H9 (cell line): Measurements from ENCODE around the gene ANO2. TPM values are rescaled to one million over a fixed set of nuclear protein-coding genes. Genes with fewer than 3 reads are reported as not detected.

Source experiments
- DNase-seq: peaks from one replicate; pipeline ENCODE4 v3.0.0-alpha.2; 2017
- H2AFZ ChIP-seq: one replicate; pipeline ENCODE4 v1.6.1; 2013; ENCODE audit warnings: mild to moderate bottlenecking, low read length, control low read depth, moderate library complexity
- H2AK5ac ChIP-seq: 2 replicates; pipeline ENCODE4 v1.6.1; 2013; ENCODE audit warnings: low read length, control low read depth, mixed read lengths; ENCODE audit not compliant: insufficient read length
- H2BK120ac ChIP-seq: one replicate; pipeline ENCODE4 v1.6.1; 2013; ENCODE audit warnings: low read depth, mild to moderate bottlenecking, low read length, control low read depth, inconsistent platforms; ENCODE audit not compliant: poor library complexity, severe bottlenecking
- H2BK12ac ChIP-seq: 2 replicates; pipeline ENCODE4 v1.6.1; 2013; ENCODE audit warnings: low read length, control low read depth, mixed read lengths, low read depth; ENCODE audit not compliant: insufficient read length
- H2BK15ac ChIP-seq: 2 replicates; pipeline ENCODE4 v1.6.1; 2013; ENCODE audit warnings: low read depth, low read length, control low read depth
- H2BK20ac ChIP-seq: one replicate; pipeline ENCODE4 v1.6.1; 2013; ENCODE audit warnings: low read depth, mild to moderate bottlenecking, low read length, control low read depth, inconsistent platforms; ENCODE audit not compliant: poor library complexity, severe bottlenecking
- H2BK5ac ChIP-seq: 2 replicates; pipeline ENCODE4 v1.6.1; 2013; ENCODE audit warnings: low read length, control low read depth, mixed read lengths; ENCODE audit not compliant: insufficient read length
- H3K14ac ChIP-seq: 2 replicates; pipeline ENCODE4 v1.6.1; 2013; ENCODE audit warnings: low read length, control low read depth; ENCODE audit not compliant: insufficient read depth
- H3K18ac ChIP-seq: 2 replicates; pipeline ENCODE4 v1.6.1; 2013; ENCODE audit warnings: low read depth, mild to moderate bottlenecking, mixed read lengths, low read length, control low read depth; ENCODE audit not compliant: insufficient read length
- H3K23ac ChIP-seq: 2 replicates; pipeline ENCODE4 v1.6.1; 2013; ENCODE audit warnings: low read length, control low read depth, mixed read lengths, low read depth; ENCODE audit not compliant: insufficient read length
- H3K23me2 ChIP-seq: 2 replicates; pipeline ENCODE4 v1.6.1; 2013; ENCODE audit warnings: low read depth, mild to moderate bottlenecking, mixed read lengths, low read length, control low read depth; ENCODE audit not compliant: insufficient read length, poor library complexity, severe bottlenecking
- H3K27ac ChIP-seq: 2 replicates; pipeline ENCODE4 v1.5.1; 2013; ENCODE audit warnings: low read length, control low read depth, mixed read lengths, low read depth; ENCODE audit not compliant: insufficient read length
- H3K27me3 ChIP-seq: 2 replicates; pipeline ENCODE4 v1.6.1; 2013; ENCODE audit warnings: low read length, control low read depth, inconsistent platforms; ENCODE audit not compliant: insufficient read depth
- H3K4ac ChIP-seq: 2 replicates; pipeline ENCODE4 v1.6.1; 2013; ENCODE audit warnings: low read depth, mild to moderate bottlenecking, control low read depth, inconsistent platforms, low read length, moderate library complexity
- H3K4me1 ChIP-seq: 2 replicates; pipeline ENCODE4 v1.6.1; 2013; ENCODE audit warnings: low read length, control low read depth, inconsistent platforms; ENCODE audit not compliant: insufficient read depth
- H3K4me2 ChIP-seq: 2 replicates; pipeline ENCODE4 v1.6.1; 2013; ENCODE audit warnings: low read length, control low read depth, mixed read lengths; ENCODE audit not compliant: insufficient read length, insufficient read depth
- H3K56ac ChIP-seq: 2 replicates; pipeline ENCODE4 v1.6.1; 2013; ENCODE audit warnings: low read depth, mild to moderate bottlenecking, mixed read lengths, low read length, control low read depth; ENCODE audit not compliant: insufficient read length
- H3K79me1 ChIP-seq: 2 replicates; pipeline ENCODE4 v1.6.1; 2013; ENCODE audit warnings: low read depth, mild to moderate bottlenecking, moderate library complexity, low read length, control low read depth, inconsistent platforms; ENCODE audit not compliant: insufficient read depth, poor library complexity, severe bottlenecking
- H3K79me2 ChIP-seq: 2 replicates; pipeline ENCODE4 v1.6.1; 2013; ENCODE audit warnings: low read length, control low read depth, inconsistent platforms; ENCODE audit not compliant: insufficient read depth
- H3K9ac ChIP-seq: 2 replicates; pipeline ENCODE4 v1.6.1; 2013; ENCODE audit warnings: low read length, control low read depth, mixed read lengths; ENCODE audit not compliant: insufficient read length; ENCODE audit errors: extremely low read depth
- H3K9me3 ChIP-seq: one replicate; pipeline ENCODE4 v1.6.1; 2013; ENCODE audit warnings: low read depth, low read length, inconsistent platforms; ENCODE audit not compliant: control insufficient read depth
- H3T11ph ChIP-seq: one replicate; pipeline ENCODE4 v1.6.1; 2013; ENCODE audit warnings: mild to moderate bottlenecking, low read length, control low read depth, inconsistent platforms
- H4K20me1 ChIP-seq: one replicate; pipeline ENCODE4 v1.6.1; 2013; ENCODE audit not compliant: control insufficient read depth, insufficient read length, insufficient read depth
- H4K5ac ChIP-seq: 2 replicates; pipeline ENCODE4 v1.6.1; 2013; ENCODE audit warnings: low read depth, mild to moderate bottlenecking, mixed read lengths, low read length, control low read depth; ENCODE audit not compliant: insufficient read length
- H4K8ac ChIP-seq: replicated peaks from 2 replicates; pipeline ENCODE4 v1.6.1; 2013; ENCODE audit warnings: low read length, control low read depth, mixed read lengths, low read depth; ENCODE audit not compliant: insufficient read length
- H4K91ac ChIP-seq: 2 replicates; pipeline ENCODE4 v1.6.1; 2013; ENCODE audit warnings: low read depth, mild to moderate bottlenecking, moderate library complexity, mixed read lengths, low read length, control low read depth; ENCODE audit not compliant: insufficient read length
- H3K27ac Mint-ChIP-seq, 3 experiments: 2 replicates in 2 of 3; 3 replicates in 1 of 3; pipeline ENCODE4 v1.8.0; 2020 to 2021; ENCODE audit warnings: mixed read lengths in 3 of 3, mild to moderate bottlenecking in 1 of 3, moderate library complexity in 1 of 3
- H3K27me3 Mint-ChIP-seq: 2 replicates; pipeline ENCODE4 v1.8.0; 2021; ENCODE audit warnings: low read depth, mild to moderate bottlenecking, moderate library complexity, mixed read lengths
- H3K36me3 Mint-ChIP-seq, 3 experiments: 2 replicates in 2 of 3; 3 replicates in 1 of 3; pipeline ENCODE4 v1.8.0; 2020 to 2021; ENCODE audit warnings: low read depth in 3 of 3, mixed read lengths in 3 of 3; ENCODE audit not compliant: insufficient read depth in 1 of 3
- H3K4me1 Mint-ChIP-seq, 2 experiments: 2 replicates each; pipeline ENCODE4 v1.8.0; 2020; ENCODE audit warnings: mixed read lengths in 2 of 2
- H3K4me3 Mint-ChIP-seq, 2 experiments: 2 replicates in 1 of 2; 3 replicates in 1 of 2; pipeline ENCODE4 v1.8.0; 2020 to 2021; ENCODE audit warnings: mild to moderate bottlenecking in 2 of 2, mixed read lengths in 2 of 2, moderate library complexity in 1 of 2
- H3K9me3 Mint-ChIP-seq, 2 experiments: 2 replicates in 1 of 2; 3 replicates in 1 of 2; pipeline ENCODE4 v1.8.0; 2020; ENCODE audit warnings: mild to moderate bottlenecking in 2 of 2, mixed read lengths in 2 of 2, moderate library complexity in 1 of 2
- CTCF ChIP-seq: fragments of 200-600 bp; sonication (generic); conservative IDR thresholded peaks from 3 replicates; pipeline ENCODE4 v1.8.0; 2021; ENCODE audit warnings: antibody characterized with exemption, mild to moderate bottlenecking
- WGBS: extraction: QIAGEN DNeasy Blood & Tissue Kit; methylation state at CpG from one replicate; pipeline ENCODE4 v1.1.7; 2013; ENCODE audit warnings: missing lambda C conversion rate, low lambda C conversion rate, mixed read lengths; ENCODE audit not compliant: insufficient read length; ENCODE audit errors: extremely low coverage; 5-methylcytosine and 5-hydroxymethylcytosine counted together
- total RNA-seq: library from RNA; stranded (reverse); gene quantifications from 2 replicates; pipeline ENCODE4 v1.2.1, GENCODE V29; 2021

Gene ANO2
- total RNA-seq, 1 experiment from 2014 or later = 3.8 TPM

DNA sequence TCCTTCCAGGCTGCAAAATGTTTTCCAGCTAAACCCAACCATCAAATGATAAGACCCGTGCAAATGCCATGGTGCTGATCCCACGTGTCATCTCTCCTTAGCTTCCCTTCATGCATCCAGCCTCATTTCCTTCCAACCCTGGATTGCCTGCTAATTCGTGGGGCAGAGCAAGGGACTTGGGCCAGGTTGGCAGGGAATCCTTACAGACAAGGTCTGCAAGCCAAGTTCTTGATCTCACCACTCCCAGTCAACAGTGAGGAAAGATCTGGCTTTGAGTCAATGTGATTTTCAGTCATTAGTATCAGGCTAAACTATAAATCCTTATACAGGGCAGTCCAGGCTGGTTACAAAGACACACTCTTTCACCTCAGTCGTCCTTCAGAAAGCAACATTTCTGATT, 150.9 kb downstream of the ANO2 start:
- no peaks in the 10 kb centered on the region for H3K4me1 Mint-ChIP-seq
- Histone ChIP-seq H3K27me3 (no peaks in the 10 kb centered on the region), H4K5ac (no peak overlapping the region), H2AK5ac (no peak overlapping the region), H3K79me1 (no peaks in the 10 kb centered on the region), H4K20me1 (no peaks in the 10 kb centered on the region), H3K4me2 (no peak overlapping the region), H3K27ac (no peak overlapping the region), H3K23me2 (no peaks in the 10 kb centered on the region), H3K4ac (no peak overlapping the region), H3T11ph (no peak overlapping the region), H3K14ac (no peak overlapping the region), H3K9me3 (no peaks in the 10 kb centered on the region), H3K79me2 (no peaks in the 10 kb centered on the region), H2AFZ (no peak overlapping the region), H2BK15ac (no peak overlapping the region), H3K23ac (no peak overlapping the region), H2BK120ac (no peak overlapping the region), H4K8ac (no peak overlapping the region), H2BK20ac (no peak overlapping the region), H3K9ac (no peak overlapping the region), H3K56ac (no peak overlapping the region), H2BK5ac (no peak overlapping the region), H3K4me1 (no peaks in the 10 kb centered on the region), H4K91ac (no peak overlapping the region), H2BK12ac (no peak overlapping the region), H3K18ac (no peak overlapping the region)
- H3K4me3 Mint-ChIP-seq = no peak overlapping the region
- H3K36me3 Mint-ChIP-seq = no peaks in the 10 kb centered on the region
- no peaks in the 10 kb centered on the region; a peak in 1 of 5 replicates for H3K9me3 Mint-ChIP-seq
- WGBS = no CpG with 5 or more reads among the region's 4 CpGs
- H3K27me3 Mint-ChIP-seq = peaks cover 4% of the 10 kb centered on the region; the same call in 1 of the 2 replicates
- no peak for DNase-seq
- H3K27ac Mint-ChIP-seq = no peak overlapping the region
- TF ChIP-seq CTCF = no peak
